ENCODE data around the gene BTAF1.

DNA sequence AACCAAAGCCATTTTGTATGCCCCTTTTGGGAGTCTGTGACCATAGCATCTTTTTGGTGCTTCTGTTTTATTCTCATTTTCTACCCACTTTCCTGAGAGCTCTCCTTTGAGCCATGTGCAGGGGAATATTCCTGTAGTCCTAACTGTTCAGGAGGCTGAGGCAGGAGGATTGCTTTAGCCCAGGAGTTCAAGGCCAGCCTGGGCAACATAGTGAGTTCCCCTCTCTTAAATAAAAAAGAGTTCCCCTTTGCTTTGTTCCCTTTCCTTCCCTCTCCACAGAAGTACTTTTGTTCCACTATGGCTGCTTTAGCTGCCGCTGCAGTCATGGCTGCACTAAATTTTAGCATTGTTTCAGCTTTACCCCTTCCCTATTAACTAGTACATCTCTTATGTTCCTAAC, 85.9 kb downstream of the BTAF1 start:
- TF ChIP-seq, protein P1, sequence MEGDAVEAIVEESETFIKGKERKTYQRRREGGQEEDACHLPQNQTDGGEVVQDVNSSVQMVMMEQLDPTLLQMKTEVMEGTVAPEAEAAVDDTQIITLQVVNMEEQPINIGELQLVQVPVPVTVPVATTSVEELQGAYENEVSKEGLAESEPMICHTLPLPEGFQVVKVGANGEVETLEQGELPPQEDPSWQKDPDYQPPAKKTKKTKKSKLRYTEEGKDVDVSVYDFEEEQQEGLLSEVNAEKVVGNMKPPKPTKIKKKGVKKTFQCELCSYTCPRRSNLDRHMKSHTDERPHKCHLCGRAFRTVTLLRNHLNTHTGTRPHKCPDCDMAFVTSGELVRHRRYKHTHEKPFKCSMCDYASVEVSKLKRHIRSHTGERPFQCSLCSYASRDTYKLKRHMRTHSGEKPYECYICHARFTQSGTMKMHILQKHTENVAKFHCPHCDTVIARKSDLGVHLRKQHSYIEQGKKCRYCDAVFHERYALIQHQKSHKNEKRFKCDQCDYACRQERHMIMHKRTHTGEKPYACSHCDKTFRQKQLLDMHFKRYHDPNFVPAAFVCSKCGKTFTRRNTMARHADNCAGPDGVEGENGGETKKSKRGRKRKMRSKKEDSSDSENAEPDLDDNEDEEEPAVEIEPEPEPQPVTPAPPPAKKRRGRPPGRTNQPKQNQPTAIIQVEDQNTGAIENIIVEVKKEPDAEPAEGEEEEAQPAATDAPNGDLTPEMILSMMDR (IDR thresholded peaks at IDR 0.05), result no peak
- no peak for TF ChIP-seq POLR2A (IDR thresholded peaks at IDR 0.05)
